HG02938 (cell line): ENCODE data around the gene CHRNA7.

Source experiments
- ATAC-seq: cut with Tn5 transposase; IDR thresholded peaks from one replicate; pipeline ENCODE4 v1.9.1; 2021; ENCODE audit warnings: mild to moderate bottlenecking, moderate library complexity; ENCODE audit not compliant: unreplicated experiment

CHRNA7 gene

DNA sequence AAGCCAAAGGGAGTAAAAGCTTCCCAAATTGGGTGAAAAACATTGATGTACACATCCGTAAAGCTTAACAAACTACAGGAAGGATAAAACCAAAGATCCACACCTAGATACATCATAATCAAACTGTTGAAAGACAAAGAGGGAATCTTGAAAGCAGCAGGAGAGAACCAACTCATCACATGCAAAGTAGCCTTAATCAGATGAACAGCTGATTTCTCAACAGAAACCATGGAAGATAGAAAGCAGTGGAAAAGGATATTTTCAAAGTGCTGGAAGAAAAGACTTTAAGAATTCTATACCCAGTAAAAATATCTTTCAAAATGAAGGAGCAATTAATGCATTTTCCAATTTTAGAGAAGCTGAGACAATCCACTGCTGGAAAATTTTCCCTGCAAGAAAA is 36.8 kb downstream of the CHRNA7 start:
- no peak for ATAC-seq

GRCh38 chr15:32089851-32090359 is 59.6 kb downstream of the CHRNA7 start:
- no peak for ATAC-seq

DNA sequence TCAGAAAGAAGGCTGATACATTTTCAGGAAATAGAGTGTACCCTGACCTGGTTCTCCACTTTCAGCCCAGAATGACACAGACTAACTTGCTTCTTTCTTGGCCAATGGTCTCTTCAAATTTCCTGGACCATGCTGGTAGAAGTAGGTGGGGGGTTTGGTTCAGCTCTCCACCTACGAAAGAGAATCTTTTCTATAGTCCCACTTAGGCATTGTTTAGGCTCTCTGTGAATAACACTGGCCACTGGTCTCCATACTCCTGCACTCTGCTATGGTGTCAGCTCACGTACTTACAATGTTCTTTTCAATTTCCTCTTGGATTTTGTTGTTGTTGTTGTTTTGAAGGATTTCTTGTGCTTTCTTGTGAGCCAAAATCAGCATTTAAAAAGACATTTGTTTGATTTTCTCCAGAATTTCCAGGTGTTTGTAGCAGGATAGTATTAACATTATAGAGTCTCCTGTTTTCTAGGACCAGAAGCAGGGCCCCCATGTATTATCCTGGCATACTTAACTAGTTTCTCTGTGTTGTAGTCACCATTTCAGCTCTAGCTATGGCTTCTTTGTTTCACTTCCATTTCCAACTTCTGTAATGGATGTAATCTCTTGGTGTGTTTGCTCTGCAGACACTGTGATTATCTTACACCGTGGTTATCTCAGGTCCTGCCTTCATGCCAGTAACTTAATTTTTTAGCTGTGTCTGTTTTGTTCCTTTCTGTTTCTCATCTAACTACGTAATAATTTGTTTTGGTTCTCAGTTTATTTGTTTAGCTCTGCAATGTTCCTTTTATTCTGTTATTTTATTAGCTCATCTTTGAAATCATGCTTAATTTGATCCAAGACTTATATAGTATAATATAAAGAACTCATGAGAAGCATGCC is 61.4 kb downstream of the CHRNA7 start:
- ATAC-seq = no peak

DNA sequence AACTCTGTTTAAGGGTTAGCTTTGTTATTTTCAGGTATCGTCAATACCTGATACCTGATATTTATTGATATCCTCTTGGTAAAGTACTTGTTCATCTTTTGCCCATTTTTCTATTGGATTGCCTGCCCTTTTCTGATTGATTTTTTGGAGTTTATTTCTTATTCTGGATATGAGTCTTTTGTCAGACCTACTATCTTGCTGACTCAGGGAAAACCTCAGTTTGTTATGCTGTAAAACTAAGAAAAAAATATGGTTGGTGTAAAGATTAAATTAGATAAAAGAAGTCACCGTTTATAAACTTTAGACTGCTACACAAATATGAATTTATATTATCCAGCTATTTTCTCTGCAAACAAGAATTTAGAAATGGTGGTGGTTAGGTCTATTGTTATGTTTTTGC is 65.9 kb downstream of the CHRNA7 start:
- no peak for ATAC-seq

- ATAC-seq = no peak
These were observed 66.8 kb downstream of the CHRNA7 start for GRCh38 chr15:32096916-32097617.

GRCh38 chr15:32098033-32098432 is 67.7 kb downstream of the CHRNA7 start:
- no peak for ATAC-seq

DNA sequence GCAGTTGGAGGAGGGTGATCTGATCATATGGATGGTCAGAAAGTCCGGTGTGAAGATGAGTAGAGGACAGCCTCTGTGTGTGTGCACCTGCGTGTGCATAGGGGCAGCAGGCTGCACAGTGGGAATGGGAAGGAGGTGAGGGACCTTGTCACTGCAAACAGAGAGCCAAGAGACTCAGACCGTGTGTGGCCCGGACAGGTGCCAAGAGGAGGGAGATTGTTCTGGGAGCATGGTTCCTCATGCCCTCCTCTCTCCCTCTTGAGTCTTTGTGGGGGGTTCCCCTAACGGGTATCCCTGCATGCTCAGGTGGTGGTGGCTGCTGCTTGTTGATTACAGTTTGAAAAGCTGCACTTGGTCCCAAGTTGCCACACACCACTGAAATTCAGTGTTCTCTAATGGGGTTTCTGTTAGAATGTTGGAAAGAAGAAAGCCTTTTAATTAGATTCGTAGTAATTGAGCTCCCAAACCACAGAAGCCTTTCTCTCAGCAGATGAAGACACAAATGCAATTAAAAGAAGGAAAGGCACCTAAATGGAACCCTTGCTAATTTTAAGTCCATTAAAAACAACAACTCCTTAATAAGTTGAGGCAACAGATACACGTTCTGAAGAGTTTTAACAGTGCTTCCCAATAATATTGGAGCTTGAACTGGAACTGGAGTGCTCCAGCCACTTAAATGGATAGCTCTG is 68.9 kb downstream of the CHRNA7 start:
- ATAC-seq = no peak

GRCh38 chr15:32099956-32100684 is 69.8 kb downstream of the CHRNA7 start:
- no peak for ATAC-seq

- no peak for ATAC-seq
These were observed 74.0 kb downstream of the CHRNA7 start for GRCh38 chr15:32104061-32104995.

- no peak for ATAC-seq
These were observed 75.2 kb downstream of the CHRNA7 start for GRCh38 chr15:32105258-32106241.

GRCh38 chr15:32106401-32107381 is 76.4 kb downstream of the CHRNA7 start:
- ATAC-seq = no peak

GRCh38 chr15:32107477-32108080 is 77.3 kb downstream of the CHRNA7 start:
- ATAC-seq = no peak

GRCh38 chr15:32108661-32109060 is 78.3 kb downstream of the CHRNA7 start:
- no peak for ATAC-seq

GRCh38 chr15:32112101-32112500 is 81.8 kb downstream of the CHRNA7 start:
- ATAC-seq = no peak

- no peak for ATAC-seq
These were observed 82.9 kb downstream of the CHRNA7 start for GRCh38 chr15:32113224-32113623.

DNA sequence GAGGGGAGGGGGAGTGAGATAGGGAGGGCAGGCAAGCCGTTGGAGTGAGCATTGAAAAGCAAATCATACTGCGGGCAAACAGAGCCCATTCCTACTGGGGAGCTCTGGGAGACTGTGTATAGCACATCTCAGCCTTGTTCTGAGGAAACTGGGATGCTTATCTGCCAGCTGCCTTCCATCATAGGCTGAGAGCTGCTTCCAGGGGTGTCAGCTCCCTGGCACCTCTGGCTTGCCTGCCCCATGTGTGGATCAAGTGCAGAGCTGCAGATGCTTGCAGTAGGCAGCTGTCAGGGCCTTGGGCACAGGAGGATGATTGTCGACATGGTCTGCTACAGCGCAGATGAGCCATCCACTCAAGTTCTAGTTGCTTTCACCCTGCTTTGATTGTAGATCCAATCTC is 86.8 kb downstream of the CHRNA7 start:
- ATAC-seq = no peak

DNA sequence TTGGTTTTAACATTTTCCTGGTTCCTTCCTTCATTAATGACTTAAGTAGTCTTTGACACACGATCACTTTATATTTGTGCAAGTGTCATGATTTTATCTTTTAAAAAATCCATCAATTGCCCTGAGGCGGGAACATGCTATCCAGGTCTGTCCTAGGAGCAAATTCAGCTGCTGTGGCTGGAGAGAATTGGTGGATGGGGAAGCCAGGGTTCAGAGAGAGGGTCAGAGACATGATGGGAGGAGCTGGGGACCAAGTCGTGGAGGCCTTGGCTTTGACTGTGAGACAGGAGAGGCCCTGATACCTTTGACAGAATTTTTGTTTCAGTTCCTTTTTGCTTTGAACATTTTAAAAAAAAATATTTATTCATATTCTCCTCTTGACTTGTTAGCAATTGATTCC is 89.0 kb downstream of the CHRNA7 start:
- no peak for ATAC-seq
